ENCODE results near the gene PDHB. TPM values are rescaled to one million over a fixed set of nuclear protein-coding genes. Genes with fewer than 3 reads are reported as not detected.

Gene PDHB
- total RNA-seq, 6 experiments from 2014 or later: 35.5 to 70.2 (median 47.3) TPM

DNA sequence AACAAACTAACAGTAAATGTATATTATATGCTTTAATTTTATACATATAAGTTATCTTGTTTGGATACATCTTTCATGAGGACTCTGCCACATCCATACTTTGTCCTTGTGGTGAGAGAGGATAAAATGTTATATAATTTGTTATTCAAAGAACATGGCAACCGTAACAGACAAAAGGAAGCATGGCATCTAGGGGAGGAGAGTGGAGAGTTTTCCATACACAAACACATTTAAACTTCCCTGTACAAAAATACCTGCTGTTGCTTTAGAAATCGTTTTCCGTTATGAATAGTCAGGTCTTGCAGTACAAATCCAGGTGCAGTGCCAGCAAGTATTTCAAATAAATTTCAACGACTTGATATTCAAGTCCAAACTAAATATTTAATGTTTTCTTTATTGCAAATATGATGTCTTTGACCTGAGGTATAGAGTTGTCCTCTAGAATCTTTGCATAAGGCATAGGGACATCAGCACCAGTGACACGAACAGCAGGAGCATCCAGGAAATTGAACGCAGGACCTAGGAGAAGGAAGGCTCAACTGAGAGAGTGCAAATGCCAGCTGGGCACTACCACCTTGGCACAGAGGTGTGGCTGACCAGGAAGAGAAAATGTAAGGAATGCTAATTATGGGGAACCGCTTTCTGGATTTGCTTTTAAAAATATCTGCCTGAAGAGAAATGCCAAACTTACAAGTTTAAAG, 5.8 kb downstream of the PDHB start:
- H3K4me3 ChIP-seq: no peak overlapping the region
- WGBS (ENCODE audit: insufficient coverage, low coverage, low lambda C conversion rate, missing lambda C conversion rate): 69% methylated on average over 7 of the region's 7 CpGs
- DNase-seq (no peak), ATAC-seq (no peak)
- no peak overlapping the region for H3K27ac ChIP-seq
- peaks cover 6 to 80% (median 37%) of the 10 kb centered on the region in 4 donors for H3K36me3 ChIP-seq
- no peaks in the 10 kb centered on the region for H3K9me3 ChIP-seq
- peaks cover 0 to 10% (median 4%) of the 10 kb centered on the region in 4 donors for H3K4me1 ChIP-seq
- TF ChIP-seq POLR2A (IDR thresholded peaks at IDR 0.05) (no peak), CTCF (IDR thresholded peaks at IDR 0.05) (no peak)
- H3K27me3 ChIP-seq: no peaks in the 10 kb centered on the region
- intact Hi-C loops (cut with DNase I): no loop called here

DNA sequence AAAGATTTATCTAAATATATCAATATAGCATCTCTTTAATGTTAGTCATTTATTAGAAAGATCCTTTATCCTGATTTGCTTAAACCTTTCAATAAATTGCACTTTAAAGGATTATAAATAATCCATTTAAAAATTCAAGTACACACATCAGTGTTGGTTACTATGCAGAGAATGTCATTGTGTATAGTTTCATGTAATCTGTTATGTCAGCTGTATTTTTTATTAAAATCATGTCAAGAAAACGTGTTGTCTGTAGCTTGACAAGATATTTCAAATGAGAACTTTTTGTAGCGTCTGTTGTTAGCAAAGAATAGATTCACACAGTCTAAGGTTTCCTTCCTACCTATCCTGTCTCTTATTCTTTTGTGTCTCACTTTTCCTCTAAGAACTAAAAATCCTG, 7.8 kb downstream of the PDHB start:
- TF ChIP-seq CTCF (IDR thresholded peaks at IDR 0.05) (no peak), POLR2A (IDR thresholded peaks at IDR 0.05) (no peak)
- Histone ChIP-seq H3K27ac (no peak overlapping the region), H3K4me3 (no peak overlapping the region), H3K4me1 (no peaks in the 10 kb centered on the region), H3K27me3 (no peaks in the 10 kb centered on the region), H3K36me3 (peaks cover 6 to 67% (median 32%) of the 10 kb centered on the region in 4 donors), H3K9me3 (no peaks in the 10 kb centered on the region)
- DNase-seq (no peak), ATAC-seq (no peak)
- 46% methylated on average over 2 of the region's 2 CpGs for WGBS (ENCODE audit: insufficient coverage, low coverage, low lambda C conversion rate, missing lambda C conversion rate)
- intact Hi-C loops (cut with DNase I): no loop called here

DNA sequence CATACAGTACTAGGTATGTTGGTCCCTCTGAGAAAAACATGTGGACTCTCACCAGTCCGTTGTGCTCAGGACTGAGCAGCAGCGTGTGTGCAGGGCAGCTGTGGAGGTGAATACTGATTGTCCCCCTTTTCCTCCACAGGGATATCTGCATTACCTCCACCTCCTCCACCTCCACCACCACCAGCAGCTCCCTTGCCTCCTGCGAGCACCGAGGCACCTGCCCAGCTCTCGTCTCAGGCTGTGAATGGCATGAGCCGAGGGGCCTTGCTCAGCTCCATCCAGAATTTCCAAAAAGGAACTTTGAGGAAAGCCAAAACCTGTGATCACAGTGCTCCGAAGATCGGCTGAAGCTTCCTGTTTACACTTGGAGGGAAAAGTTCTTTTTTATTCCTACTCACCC, 9.0 kb downstream of the PDHB start:
- no peaks in the 10 kb centered on the region for H3K4me1 ChIP-seq
- H3K4me3 ChIP-seq: no peak overlapping the region
- DNase-seq: no peak
- no peak overlapping the region for H3K27ac ChIP-seq
- TF ChIP-seq CTCF (IDR thresholded peaks at IDR 0.05) (no peak), POLR2A (IDR thresholded peaks at IDR 0.05) (no peak)
- 80% methylated on average over 4 of the region's 8 CpGs for WGBS (ENCODE audit: insufficient coverage, low coverage, low lambda C conversion rate, missing lambda C conversion rate)
- intact Hi-C loops (cut with DNase I): no loop called here
- ATAC-seq: peak in 3 of 4 donors; percentile 11 to 26 (median 24)
- no peaks in the 10 kb centered on the region for H3K27me3 ChIP-seq
- H3K9me3 ChIP-seq: no peaks in the 10 kb centered on the region
- H3K36me3 ChIP-seq: peaks cover 6 to 56% (median 23%) of the 10 kb centered on the region in 4 donors

DNA sequence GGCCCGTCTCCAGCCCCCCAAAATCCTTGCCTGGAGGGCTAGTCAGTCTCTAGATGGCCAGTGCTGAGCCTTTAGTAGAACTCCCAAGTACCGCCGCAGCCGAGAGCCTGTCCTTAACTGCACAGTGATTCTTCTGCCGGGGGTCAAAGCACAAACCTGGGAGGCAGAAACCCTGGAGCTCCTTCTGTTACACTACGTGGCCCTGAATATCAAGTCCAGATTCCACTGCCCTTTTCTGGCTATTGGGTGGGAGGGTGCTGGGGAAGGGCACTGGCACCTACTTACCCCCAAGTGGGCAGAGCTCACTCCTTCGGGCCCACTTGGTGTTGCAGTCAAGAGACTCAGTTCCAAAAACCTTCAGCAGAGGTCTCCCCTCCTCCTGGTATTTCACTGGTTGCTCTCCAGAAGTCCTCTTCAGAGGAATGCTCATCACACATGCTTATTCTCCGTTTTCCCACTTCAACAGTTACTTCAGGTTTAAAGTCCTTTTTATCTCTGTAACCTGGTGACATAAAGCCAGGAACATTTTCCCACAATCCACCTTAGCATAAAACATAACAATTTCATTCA, 10.8 kb downstream of the PDHB start:
- DNase-seq (no peak), ATAC-seq (peak; percentile 29 to 54 (median 39))
- Histone ChIP-seq H3K4me1 (peaks cover 0 to 3% (median under 1%) of the 10 kb centered on the region in 4 donors), H3K36me3 (peaks cover 0 to 38% (median 11%) of the 10 kb centered on the region in 4 donors), H3K27ac (no peak overlapping the region), H3K27me3 (no peaks in the 10 kb centered on the region), H3K4me3 (no peak overlapping the region), H3K9me3 (no peaks in the 10 kb centered on the region)
- intact Hi-C loops (cut with DNase I): no loop called here
- whole genome bisulfite sequencing (ENCODE audit: insufficient coverage, low coverage, low lambda C conversion rate, missing lambda C conversion rate): 53% methylated on average over 1 of the region's 8 CpGs
- no peak for TF ChIP-seq POLR2A (IDR thresholded peaks at IDR 0.05)
- peak; percentile 15 to 36 (median 28) for TF ChIP-seq CTCF (IDR thresholded peaks at IDR 0.05)

All from right lobe of liver (tissue), 6 donors.